HG03175 (cell line): ENCODE results near the gene HSBP1L1.
"Not testable (repeated sequence)": the region's sequence is repeated elsewhere in the genome, so short reads cannot be mapped to it uniquely, and the experiment has no call there.

Experiments
- ATAC-seq: cut with Tn5 transposase; IDR thresholded peaks from one replicate; pipeline ENCODE4 v1.9.1; 2021; ENCODE audit warnings: mild to moderate bottlenecking, moderate library complexity; ENCODE audit not compliant: unreplicated experiment

Gene HSBP1L1

GRCh38 chr18:79982736-79983135 lies 18.3 kb downstream of the HSBP1L1 start:
- ATAC-seq = no peak

- no peak for ATAC-seq
Measured at GRCh38 chr18:79983253-79983652, 18.8 kb downstream of the HSBP1L1 start.

- no peak for ATAC-seq
Measured at GRCh38 chr18:79983793-79984192, 19.4 kb downstream of the HSBP1L1 start.

- no peak for ATAC-seq
Measured at GRCh38 chr18:79985172-79985571, 20.7 kb downstream of the HSBP1L1 start.

GRCh38 chr18:79986726-79987125 lies 22.3 kb downstream of the HSBP1L1 start:
- no peak for ATAC-seq

GRCh38 chr18:79987566-79987965 lies 23.1 kb downstream of the HSBP1L1 start:
- ATAC-seq = no peak

- ATAC-seq = peak; percentile 72
Measured at GRCh38 chr18:79988071-79988450, 23.6 kb downstream of the HSBP1L1 start.

GRCh38 chr18:79988451-79989194 lies 24.2 kb downstream of the HSBP1L1 start, which contains the start of gene TXNL4A:
TXNL4A (minus strand) TSS chr18:79988563; CDS start chr18:79988392, 171 bp downstream.
- peak; percentile 97 for ATAC-seq

GRCh38 chr18:79989195-79989497 lies 24.7 kb downstream of the HSBP1L1 start:
- no peak for ATAC-seq

- no peak for ATAC-seq
Measured at GRCh38 chr18:79991494-79991893, 27.1 kb downstream of the HSBP1L1 start.

GRCh38 chr18:79999701-80000100 lies 35.3 kb downstream of the HSBP1L1 start:
- ATAC-seq = not testable (repeated sequence)

GRCh38 chr18:80000877-80001276 lies 36.4 kb downstream of the HSBP1L1 start:
- ATAC-seq = no peak

GRCh38 chr18:80002468-80002867 lies 38.0 kb downstream of the HSBP1L1 start:
- no peak for ATAC-seq

- ATAC-seq = no peak
Measured at GRCh38 chr18:80004600-80005342, 40.3 kb downstream of the HSBP1L1 start.

- ATAC-seq = no peak
Measured at GRCh38 chr18:80006724-80007123, 42.3 kb downstream of the HSBP1L1 start.

- ATAC-seq = no peak
Measured at GRCh38 chr18:80009661-80010550, 45.5 kb downstream of the HSBP1L1 start.

- ATAC-seq = no peak
Measured at GRCh38 chr18:80010551-80010906, 46.1 kb downstream of the HSBP1L1 start.

- not testable (repeated sequence) for ATAC-seq
Measured at GRCh38 chr18:80011496-80012137, 47.2 kb downstream of the HSBP1L1 start.

- ATAC-seq = no peak
Measured at GRCh38 chr18:80012714-80013113, 48.3 kb downstream of the HSBP1L1 start.
